Measurements from ENCODE around the gene FOXK2.

The FOXK2 gene

DNA sequence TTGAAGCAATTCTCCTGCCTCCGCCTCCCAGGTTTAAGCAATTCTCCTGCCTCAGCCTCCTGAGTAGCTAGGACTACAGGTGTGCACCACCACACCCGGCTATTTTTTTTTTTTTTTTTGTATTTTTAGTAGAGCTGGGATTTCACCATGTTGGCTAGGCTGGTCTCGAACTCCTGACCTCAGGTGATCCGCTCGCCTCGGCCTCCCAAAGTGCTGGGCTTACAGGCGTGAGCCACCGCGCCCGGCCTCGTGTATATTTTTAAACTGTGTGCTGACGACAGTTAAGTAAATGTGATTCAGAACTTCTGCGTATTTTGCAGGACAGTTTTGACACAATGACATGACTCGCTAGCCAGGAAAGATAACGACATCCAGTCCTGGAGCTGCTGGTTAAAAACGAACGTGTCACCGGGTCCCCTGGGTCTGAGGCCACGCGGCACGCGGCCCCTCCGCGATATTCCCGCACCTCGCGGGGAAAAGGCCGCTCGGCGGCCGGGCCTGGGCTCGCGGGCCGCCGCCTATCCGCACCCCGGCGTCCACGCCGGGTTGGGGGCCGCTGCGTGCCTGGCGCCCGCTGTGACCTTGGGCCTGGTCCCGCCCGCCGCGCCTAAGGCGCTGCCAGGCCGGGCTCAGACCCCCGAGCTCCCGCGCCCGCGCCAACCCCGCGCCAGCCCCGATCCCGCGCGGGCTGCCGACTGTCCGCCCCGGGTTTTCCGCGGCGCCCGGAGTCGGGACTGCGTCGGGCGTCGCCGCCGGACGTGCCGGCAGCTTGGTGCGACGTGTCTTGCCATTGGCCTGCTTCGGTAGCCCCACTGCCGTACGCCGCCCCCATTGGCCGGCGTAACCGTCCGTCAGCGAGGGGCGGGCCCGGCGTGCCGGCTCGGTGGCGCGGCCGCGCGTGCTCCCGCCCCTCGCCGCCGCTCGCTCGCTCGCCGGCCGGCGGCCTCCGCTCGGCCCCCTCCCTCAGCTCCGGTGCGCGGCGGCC lies at the start of gene FOXK2:
Gene FOXK2 (plus strand): TSS at position 907 of the 985 bp plus-strand sequence. CDS start 157 bp downstream, outside the sequence.
- DNase-seq (ENCODE audit: low read depth in 2 of 2), result peak; percentile 84 to 89

DNA sequence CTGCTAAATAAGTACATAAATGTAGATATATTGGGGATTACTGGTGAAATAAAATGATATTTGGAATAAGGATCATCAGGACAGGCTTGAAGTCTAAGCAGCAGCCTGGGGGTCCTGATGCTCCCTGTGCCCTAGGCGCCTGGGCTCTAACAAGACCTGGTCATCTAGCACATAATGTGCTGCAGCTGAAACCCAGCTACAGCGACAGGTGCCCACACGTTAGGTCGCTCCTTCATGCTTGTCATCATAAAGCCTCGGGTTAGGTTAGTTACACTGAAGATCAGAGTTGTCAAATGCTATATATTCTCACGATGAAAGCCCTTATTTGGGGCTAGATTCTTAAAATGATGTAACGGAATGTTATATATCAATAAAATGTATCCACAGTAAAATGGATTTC lies 49.5 kb upstream of the FOXK2 start:
- DNase-seq (ENCODE audit: low read depth in 2 of 2), result no peak

- DNase-seq (ENCODE audit: low read depth in 2 of 2), result no peak
Measured at GRCh38 chr17:82474223-82475010, 45.1 kb upstream of the FOXK2 start.

GRCh38 chr17:82475458-82475857 lies 44.1 kb upstream of the FOXK2 start:
- no peak for DNase-seq (ENCODE audit: low read depth in 2 of 2)

DNA sequence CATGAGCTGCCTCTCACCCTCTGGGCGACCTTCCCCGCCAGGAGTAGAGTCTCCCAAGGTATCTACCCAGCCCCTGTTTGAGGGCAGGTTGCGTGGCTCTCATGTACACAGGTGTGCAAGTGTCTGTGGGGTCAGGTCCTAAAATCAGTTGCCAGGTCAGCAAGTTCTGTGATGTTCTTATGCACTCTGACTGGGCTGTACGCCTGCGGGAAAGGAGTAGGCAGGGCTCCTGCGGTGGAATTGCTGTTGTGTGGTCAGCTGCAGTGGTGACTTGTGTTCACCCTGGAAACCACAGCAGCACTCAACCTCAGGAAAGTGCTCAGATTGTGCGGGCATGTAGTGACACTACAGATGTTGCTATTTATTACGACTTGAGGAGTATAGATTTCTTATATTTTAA lies 41.6 kb upstream of the FOXK2 start:
- DNase-seq (ENCODE audit: low read depth in 2 of 2), result no peak

DNA sequence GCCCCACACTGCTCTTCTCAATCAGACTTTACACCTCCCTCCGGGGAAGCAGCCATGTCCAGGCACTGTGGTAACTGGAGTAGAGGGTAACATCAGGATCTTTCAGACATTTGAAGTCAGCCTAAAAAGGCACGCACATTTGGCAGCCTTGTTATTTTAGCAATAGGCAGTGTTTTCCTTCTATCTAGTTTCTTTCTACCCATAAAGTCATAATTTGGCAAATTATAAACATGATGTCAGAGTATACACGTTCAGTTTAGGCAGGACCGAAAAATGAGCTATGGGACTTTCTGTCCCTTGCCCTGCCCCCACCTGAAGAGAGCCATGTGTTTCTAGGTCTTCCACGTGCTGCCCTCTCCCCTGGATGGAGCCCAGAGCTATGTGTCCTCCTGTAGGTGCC lies 39.9 kb upstream of the FOXK2 start:
- no peak for DNase-seq (ENCODE audit: low read depth in 2 of 2)

- no peak for DNase-seq (ENCODE audit: low read depth in 2 of 2)
Measured at GRCh38 chr17:82480318-82480717, 39.2 kb upstream of the FOXK2 start.

- DNase-seq (ENCODE audit: low read depth in 2 of 2), result no peak
Measured at GRCh38 chr17:82483204-82483660, 36.3 kb upstream of the FOXK2 start.

DNA sequence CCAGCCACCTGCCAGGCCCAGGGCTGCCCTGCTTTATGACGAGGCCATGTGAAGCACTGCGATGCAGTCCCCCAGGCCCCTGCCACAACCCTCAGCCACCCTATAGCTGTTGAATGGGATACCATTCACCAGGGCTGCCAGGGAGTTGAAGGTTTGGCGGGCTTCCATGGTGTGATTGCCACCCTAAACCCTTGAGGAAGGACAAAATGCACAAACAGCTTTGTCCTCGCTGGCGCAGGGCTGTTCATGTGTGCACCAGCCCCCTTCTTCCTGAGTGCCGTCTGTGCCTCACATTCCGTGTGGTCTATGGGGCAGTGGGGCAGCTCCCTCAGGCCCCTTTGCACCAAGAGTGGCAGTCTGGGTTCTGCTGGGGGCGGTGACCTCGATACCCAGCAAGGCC lies 35.7 kb upstream of the FOXK2 start:
- no peak for DNase-seq (ENCODE audit: low read depth in 2 of 2)

DNA sequence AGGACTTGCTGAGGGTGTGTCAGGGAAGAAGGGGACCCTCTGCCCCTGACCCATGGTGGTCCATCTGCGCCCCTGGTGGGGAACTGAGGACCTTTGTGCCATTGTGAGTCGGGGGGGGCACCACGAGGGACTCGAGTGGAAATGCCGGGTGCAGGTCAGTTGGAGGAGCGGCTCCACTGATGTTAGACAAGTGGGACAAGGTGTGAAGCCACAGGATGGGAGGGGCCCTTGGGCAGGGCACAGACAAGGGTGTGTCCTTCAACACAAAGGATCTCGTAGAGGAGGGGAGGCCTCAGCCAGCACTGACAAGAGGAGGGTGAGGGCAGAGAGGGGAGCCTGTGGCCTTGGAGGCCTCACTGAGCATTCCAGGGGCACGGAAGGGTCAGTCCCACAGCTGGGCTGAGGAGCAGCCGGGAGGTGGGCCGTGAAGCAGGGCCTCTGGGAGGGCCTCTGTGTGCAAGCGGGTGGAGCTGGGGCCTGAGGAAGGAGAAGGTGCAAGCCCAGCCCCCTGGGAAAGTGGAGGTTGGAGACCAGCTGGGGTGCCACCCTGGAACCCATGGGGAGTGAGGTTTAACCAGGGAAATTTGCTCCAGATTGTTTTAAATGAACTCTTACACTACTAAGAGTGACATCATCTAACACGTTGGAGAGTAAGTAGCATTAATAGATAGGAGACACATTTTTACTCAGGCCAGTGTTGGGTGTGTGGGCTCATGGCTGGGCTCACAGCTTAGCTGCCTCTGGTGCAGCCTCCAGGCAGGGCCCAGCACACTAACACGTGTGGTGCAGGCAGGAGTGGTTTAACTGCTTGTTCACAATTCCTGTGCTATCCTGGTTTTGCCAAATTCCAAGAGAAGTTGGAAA lies 33.1 kb upstream of the FOXK2 start:
- no peak for DNase-seq (ENCODE audit: low read depth in 2 of 2)

DNA sequence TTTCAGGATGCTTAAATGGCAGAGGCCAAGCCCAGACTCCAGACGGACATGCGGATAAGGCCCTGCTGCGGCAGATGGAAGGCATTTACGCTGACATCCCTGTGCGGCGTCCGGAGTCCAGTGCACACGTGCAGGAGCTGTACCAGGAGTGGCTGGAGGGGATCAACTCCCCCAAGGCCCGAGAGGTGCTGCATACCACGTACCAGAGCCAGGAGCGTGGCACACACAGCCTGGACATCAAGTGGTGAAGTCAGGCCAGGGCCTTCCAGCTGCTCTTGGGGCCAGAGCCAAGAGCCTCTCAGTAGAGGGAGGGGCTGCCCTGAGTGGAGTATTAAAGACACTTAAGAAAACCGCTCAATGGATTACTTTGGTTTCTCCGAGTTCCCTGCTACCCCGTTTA lies 31.6 kb upstream of the FOXK2 start:
- no peak for DNase-seq (ENCODE audit: low read depth in 2 of 2)

DNA sequence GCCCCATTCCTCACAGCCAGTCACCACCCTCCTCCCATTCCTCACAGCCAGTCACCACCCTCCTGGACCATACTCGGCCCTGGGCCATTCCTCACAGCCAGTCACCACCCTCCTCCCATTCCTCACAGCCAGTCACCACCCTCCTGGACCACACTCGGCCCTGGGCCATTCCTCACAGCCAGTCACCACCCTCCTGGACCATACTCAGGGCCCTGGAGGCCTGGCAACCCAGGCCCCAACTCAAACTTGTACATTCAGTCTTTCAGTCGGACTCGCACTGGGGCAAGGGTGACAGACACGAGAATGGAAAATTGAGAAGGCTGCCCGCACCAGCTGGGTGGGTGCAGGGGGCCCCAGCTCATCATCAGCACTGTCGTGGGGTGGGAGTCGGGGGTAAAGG lies 30.4 kb upstream of the FOXK2 start:
- no peak for DNase-seq (ENCODE audit: low read depth in 2 of 2)

GRCh38 chr17:82489851-82490511 lies 29.6 kb upstream of the FOXK2 start:
- no peak for DNase-seq (ENCODE audit: low read depth in 2 of 2)

- no peak for DNase-seq (ENCODE audit: low read depth in 2 of 2)
Measured at GRCh38 chr17:82490512-82491195, 28.9 kb upstream of the FOXK2 start.

GRCh38 chr17:82491196-82491530 lies 28.4 kb upstream of the FOXK2 start:
- no peak for DNase-seq (ENCODE audit: low read depth in 2 of 2)

GRCh38 chr17:82491533-82491932 lies 28.0 kb upstream of the FOXK2 start:
- DNase-seq (ENCODE audit: low read depth in 2 of 2), result no peak

GRCh38 chr17:82492643-82493225 lies 26.8 kb upstream of the FOXK2 start:
- DNase-seq (ENCODE audit: low read depth in 2 of 2), result no peak

DNA sequence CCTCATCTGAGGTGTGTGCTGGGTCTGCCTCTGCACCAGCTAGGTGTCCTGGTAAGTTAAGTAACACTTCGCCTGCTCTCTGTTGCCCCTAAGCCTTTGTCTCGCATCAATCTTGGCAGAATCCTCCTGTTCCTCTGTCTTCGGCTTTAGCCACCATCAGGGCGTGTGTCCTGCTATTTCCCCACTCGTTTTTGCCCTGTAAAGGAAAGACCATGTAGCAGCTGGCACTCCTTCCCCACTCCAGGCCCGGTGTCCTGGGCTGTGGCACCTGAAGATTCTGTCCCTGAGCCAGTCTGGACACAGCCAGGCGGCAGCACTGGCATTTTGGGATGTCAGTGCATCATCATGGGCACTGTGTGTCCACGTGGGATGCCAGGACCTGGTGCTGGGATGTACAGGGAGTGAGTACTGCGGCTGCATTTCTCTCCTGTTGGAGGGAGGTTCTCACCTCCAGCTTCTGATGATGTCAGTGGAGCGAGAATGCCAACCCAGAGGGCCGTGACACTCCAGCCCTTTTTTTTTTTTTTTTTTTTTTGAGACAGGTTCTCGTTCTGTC lies 26.2 kb upstream of the FOXK2 start:
- no peak for DNase-seq (ENCODE audit: low read depth in 2 of 2)

GRCh38 chr17:82494236-82495055 lies 25.1 kb upstream of the FOXK2 start:
- peak; percentile 72 to 81 for DNase-seq (ENCODE audit: low read depth in 2 of 2)

All from stimulated activated CD8-positive, alpha-beta memory T cell treated with anti-CD3 and anti-CD28 coated beads, Interleukin-15, amount 100 ng/mL, for 4 hours (primary cell).